Measurements from ENCODE around the gene C3orf52. TPM values are rescaled to one million over a fixed set of nuclear protein-coding genes. Genes with fewer than 3 reads are reported as not detected.

Gene C3orf52
- polyA plus RNA-seq, 1 donor from 2014 or later: 0.21 TPM

GRCh38 chr3:112047264-112047663 lies 38.9 kb upstream of the C3orf52 start:
- no peaks in the 10 kb centered on the region for H3K9me3 ChIP-seq (ENCODE audit: low read length)
- no peak overlapping the region for H3K4me2 ChIP-seq (ENCODE audit: low read length)
- H2AFZ ChIP-seq (ENCODE audit: low read depth, low read length): no peak overlapping the region
- no peak overlapping the region for H3K9ac ChIP-seq (ENCODE audit: low read length)
- H3K9me2 ChIP-seq (ENCODE audit: insufficient read depth, low read length): no peaks in the 10 kb centered on the region
- H3F3A ChIP-seq (ENCODE audit: insufficient read depth, low read length, poor library complexity, severe bottlenecking): peaks cover 5% of the 10 kb centered on the region
- no peak overlapping the region for H3K27ac ChIP-seq (ENCODE audit: low read length)
- H4K20me1 ChIP-seq (ENCODE audit: insufficient read depth): no peaks in the 10 kb centered on the region
- no peaks in the 10 kb centered on the region for H3K36me3 ChIP-seq (ENCODE audit: insufficient read depth, low read length)
- no peak overlapping the region for H3K4me3 ChIP-seq (ENCODE audit: low read length)
- H3K27me3 ChIP-seq (ENCODE audit: insufficient read depth, low read depth, low read length): no peaks in the 10 kb centered on the region
- no peaks in the 10 kb centered on the region for H3K79me2 ChIP-seq (replicated peaks; ENCODE audit: insufficient read depth, low read length)
- TF ChIP-seq RAD21 (conservative IDR thresholded peaks at IDR 0.05): no peak
- TF ChIP-seq MXI1 (conservative IDR thresholded peaks at IDR 0.05; ENCODE audit: poor library complexity, severe bottlenecking): no peak
- TF ChIP-seq CTCF (IDR thresholded peaks at IDR 0.05; ENCODE audit: poor library complexity, severe bottlenecking): no peak
- TF ChIP-seq EP300 (conservative IDR thresholded peaks at IDR 0.05; ENCODE audit: poor library complexity, severe bottlenecking): no peak
- TF ChIP-seq TAF1 (IDR thresholded peaks at IDR 0.05; ENCODE audit: low read depth): no peak
- no peak for TF ChIP-seq REST (IDR thresholded peaks at IDR 0.05; ENCODE audit: borderline replicate concordance)
- TF ChIP-seq POLR2AphosphoS5 (IDR thresholded peaks at IDR 0.05): no peak
- TF ChIP-seq EZH2 (IDR thresholded peaks at IDR 0.05; ENCODE audit: borderline replicate concordance, insufficient read depth, low read length, poor library complexity, severe bottlenecking): no peak
- TF ChIP-seq SMC3 (conservative IDR thresholded peaks at IDR 0.05; ENCODE audit: poor library complexity): no peak

- H3K4me3 ChIP-seq (ENCODE audit: low read length): no peak overlapping the region
- TF ChIP-seq SMC3 (conservative IDR thresholded peaks at IDR 0.05; ENCODE audit: poor library complexity) (no peak), EP300 (conservative IDR thresholded peaks at IDR 0.05; ENCODE audit: poor library complexity, severe bottlenecking) (no peak), TAF1 (IDR thresholded peaks at IDR 0.05; ENCODE audit: low read depth) (no peak), CTCF (IDR thresholded peaks at IDR 0.05; ENCODE audit: poor library complexity, severe bottlenecking) (no peak), REST (IDR thresholded peaks at IDR 0.05; ENCODE audit: borderline replicate concordance) (no peak), POLR2AphosphoS5 (IDR thresholded peaks at IDR 0.05) (no peak), RAD21 (conservative IDR thresholded peaks at IDR 0.05) (no peak), EZH2 (IDR thresholded peaks at IDR 0.05; ENCODE audit: borderline replicate concordance, insufficient read depth, low read length, poor library complexity, severe bottlenecking) (no peak), MXI1 (conservative IDR thresholded peaks at IDR 0.05; ENCODE audit: poor library complexity, severe bottlenecking) (no peak)
- H3K27me3 ChIP-seq (ENCODE audit: insufficient read depth, low read depth, low read length): no peaks in the 10 kb centered on the region
- no peaks in the 10 kb centered on the region for H3K79me2 ChIP-seq (replicated peaks; ENCODE audit: insufficient read depth, low read length)
- no peak overlapping the region for H3K4me2 ChIP-seq (ENCODE audit: low read length)
- no peaks in the 10 kb centered on the region for H3F3A ChIP-seq (ENCODE audit: insufficient read depth, low read length, poor library complexity, severe bottlenecking)
- H3K9me3 ChIP-seq (ENCODE audit: low read length): no peaks in the 10 kb centered on the region
- no peak overlapping the region for H2AFZ ChIP-seq (ENCODE audit: low read depth, low read length)
- no peak overlapping the region for H3K27ac ChIP-seq (ENCODE audit: low read length)
- no peaks in the 10 kb centered on the region for H4K20me1 ChIP-seq (ENCODE audit: insufficient read depth)
- H3K9ac ChIP-seq (ENCODE audit: low read length): no peak overlapping the region
- H3K36me3 ChIP-seq (ENCODE audit: insufficient read depth, low read length): no peaks in the 10 kb centered on the region
- H3K9me2 ChIP-seq (ENCODE audit: insufficient read depth, low read length): no peaks in the 10 kb centered on the region
Observed at GRCh38 chr3:112048911-112049310, 37.3 kb upstream of the C3orf52 start.
